ENCODE results near the gene PCBP2.

DNA sequence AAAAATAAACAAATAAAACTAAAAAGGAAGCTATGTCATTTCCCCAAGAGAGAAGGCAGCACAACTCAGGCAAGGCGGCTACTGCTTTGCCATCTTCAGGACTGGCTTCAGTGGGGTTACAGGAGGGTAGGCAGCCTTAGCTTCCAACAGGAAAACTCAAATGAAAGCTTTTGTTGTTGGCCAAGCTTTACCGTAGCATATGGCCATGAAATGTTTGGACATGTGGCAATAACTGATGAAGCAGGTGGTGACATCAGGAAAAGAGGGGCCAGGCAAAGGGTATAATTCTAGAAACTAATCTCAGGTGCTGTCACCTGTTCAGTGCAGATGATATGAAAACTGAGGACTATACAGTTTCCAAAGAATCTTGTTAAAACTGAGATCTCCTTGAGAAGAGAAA is 78.2 kb downstream of the PCBP2 start:
- TF ChIP-seq GATA2 (IDR thresholded peaks at IDR 0.05; ENCODE audit: low read depth, low read length) (no peak), GATA3 (IDR thresholded peaks at IDR 0.05; ENCODE audit: low read depth, low read length) (no peak)
